Uterus (tissue), 2 donors: Measurements from ENCODE around the gene HIVEP1.

Experiments used
- CTCF ChIP-seq, 4 experiments: fragments of 200-600 bp in 2 of 4; fragments of 450-650 bp in 2 of 4; sonication (generic) in 2 of 4; IDR thresholded peaks; one replicate each; pipeline ENCODE4 v1.5.1; 2016 to 2019; ENCODE audit warnings: antibody characterized with exemption in 4 of 4, mild to moderate bottlenecking in 2 of 4, moderate library complexity in 1 of 4
- POLR2A ChIP-seq, 2 donors: fragments of 450-650 bp; IDR thresholded peaks; one replicate each; pipeline ENCODE4 v1.6.1; 2016; ENCODE audit warnings: antibody characterized with exemption in 2 of 2, mild to moderate bottlenecking in 1 of 2, moderate library complexity in 1 of 2

GRCh38 chr6:12171717-12172116, 159.6 kb downstream of the HIVEP1 start:
- TF ChIP-seq CTCF (IDR thresholded peaks at IDR 0.05) = no peak
- TF ChIP-seq POLR2A (IDR thresholded peaks at IDR 0.05) = no peak
